NCI-H460 (cell line): Measurements from ENCODE around the gene GART. TPM values are rescaled to one million over a fixed set of nuclear protein-coding genes. Genes with fewer than 3 reads are reported as not detected.
"Not testable (repeated sequence)": the region's sequence is repeated elsewhere in the genome, so short reads cannot be mapped to it uniquely, and the experiment has no call there.

ENCODE experiments used
- DNase-seq: peaks from one replicate; pipeline ENCODE4 v3.0.0-alpha.2; 2016; ENCODE audit warnings: low read depth; ENCODE audit errors: extremely low read depth
- polyA plus RNA-seq: library from polyadenylated mRNA; depleted of rRNA; stranded (reverse); fragments of >200 nt; gene quantifications from 2 replicates; pipeline ENCODE4 v1.2.3, GENCODE V29; 2014; cell fraction: nucleus; rRNA removed
- total RNA-seq: library from RNA; depleted of rRNA; stranded (reverse); fragments of >200 nt; shearing (Covaris generic); gene quantifications from 2 replicates; pipeline ENCODE4 v1.2.3, GENCODE V29; 2014; rRNA removed

The GART gene
- 112 and 135 TPM in 2 replicates for total RNA-seq
- polyA plus RNA-seq, result 170 and 176 TPM in 2 replicates

- peak; percentile 61 for DNase-seq
Observed at GRCh38 chr21:33541756-33542639, at the start of gene GART. Gene GART (minus strand): TSS chr21:33542117. CDS start chr21:33539315, 2,802 bp downstream.

GRCh38 chr21:33588485-33589335, 46.8 kb upstream of the GART start, which contains the start of gene DONSON:
Gene DONSON (minus strand): TSS chr21:33588684. CDS start chr21:33588641, 43 bp downstream.
- peak; percentile 77 for DNase-seq

GRCh38 chr21:33587792-33588484, 46.0 kb upstream of the GART start:
- DNase-seq, result peak; percentile 7

GRCh38 chr21:33586927-33587326, 45.0 kb upstream of the GART start:
- DNase-seq, result no peak

GRCh38 chr21:33584455-33584854, 42.5 kb upstream of the GART start:
- DNase-seq, result no peak

GRCh38 chr21:33578959-33579542, 37.1 kb upstream of the GART start:
- no peak for DNase-seq

GRCh38 chr21:33578214-33578613, 36.3 kb upstream of the GART start:
- no peak for DNase-seq

GRCh38 chr21:33576741-33577141, 34.8 kb upstream of the GART start:
- not testable (repeated sequence) for DNase-seq

- no peak for DNase-seq
Observed at GRCh38 chr21:33572350-33572749, 30.4 kb upstream of the GART start.

GRCh38 chr21:33569991-33570390, 28.1 kb upstream of the GART start:
- no peak for DNase-seq

GRCh38 chr21:33568448-33568847, 26.5 kb upstream of the GART start:
- no peak for DNase-seq

- DNase-seq, result no peak
Observed at GRCh38 chr21:33567914-33568313, 26.0 kb upstream of the GART start.

GRCh38 chr21:33566514-33566913, 24.6 kb upstream of the GART start:
- DNase-seq, result no peak

- DNase-seq, result no peak
Observed at GRCh38 chr21:33562389-33562788, 20.5 kb upstream of the GART start.

- no peak for DNase-seq
Observed at GRCh38 chr21:33561373-33561772, 19.5 kb upstream of the GART start.

GRCh38 chr21:33560965-33561364, 19.0 kb upstream of the GART start:
- no peak for DNase-seq

- no peak for DNase-seq
Observed at GRCh38 chr21:33559813-33560212, 17.9 kb upstream of the GART start.

- DNase-seq, result no peak
Observed at GRCh38 chr21:33558777-33559421, 17.0 kb upstream of the GART start.

GRCh38 chr21:33557447-33557846, 15.5 kb upstream of the GART start:
- no peak for DNase-seq

- DNase-seq, result no peak
Observed at GRCh38 chr21:33554982-33555344, 13.0 kb upstream of the GART start.
